IPS-11a (cell line): Measurements from ENCODE around the gene TAOK2.
"Not testable (repeated sequence)": the region's sequence is repeated elsewhere in the genome, so short reads cannot be mapped to it uniquely, and the experiment has no call there.

Experiments
- H3K4me3 ChIP-seq: one replicate; pipeline ENCODE4 v1.5.1; 2013; ENCODE audit warnings: low read depth, low read length, control low read depth

Gene TAOK2

GRCh38 chr16:30018731-30019158, 45.1 kb downstream of the TAOK2 start:
- H3K4me3 ChIP-seq = no peak overlapping the region

GRCh38 chr16:30022887-30023286, 49.2 kb downstream of the TAOK2 start, which contains the start of gene C16orf92:
TSS of gene C16orf92 (plus strand) at chr16:30023198. CDS start at chr16:30023341, 143 bp downstream.
- no peak within 1 kb of the TSS for H3K4me3 ChIP-seq

DNA sequence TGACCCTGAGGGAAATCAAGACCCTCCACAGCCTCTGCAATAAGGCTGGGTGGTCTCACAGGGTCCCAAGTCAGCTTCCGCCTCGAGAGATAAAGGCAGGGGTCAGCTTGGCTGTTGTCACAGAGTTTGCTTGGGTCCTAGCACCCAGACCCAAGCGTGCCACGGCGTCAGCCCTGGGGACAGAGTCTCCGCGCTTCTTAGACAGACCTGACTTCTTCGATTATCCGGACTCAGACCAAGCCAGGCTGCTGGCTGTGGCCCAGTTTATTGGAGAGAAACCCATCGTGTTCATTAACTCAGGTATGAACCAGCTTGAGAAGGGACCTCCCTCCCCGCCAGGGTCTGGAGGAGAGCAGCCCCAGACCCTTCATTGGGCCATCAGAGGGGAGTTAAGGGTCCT, 49.9 kb downstream of the TAOK2 start:
- no peak overlapping the region for H3K4me3 ChIP-seq

DNA sequence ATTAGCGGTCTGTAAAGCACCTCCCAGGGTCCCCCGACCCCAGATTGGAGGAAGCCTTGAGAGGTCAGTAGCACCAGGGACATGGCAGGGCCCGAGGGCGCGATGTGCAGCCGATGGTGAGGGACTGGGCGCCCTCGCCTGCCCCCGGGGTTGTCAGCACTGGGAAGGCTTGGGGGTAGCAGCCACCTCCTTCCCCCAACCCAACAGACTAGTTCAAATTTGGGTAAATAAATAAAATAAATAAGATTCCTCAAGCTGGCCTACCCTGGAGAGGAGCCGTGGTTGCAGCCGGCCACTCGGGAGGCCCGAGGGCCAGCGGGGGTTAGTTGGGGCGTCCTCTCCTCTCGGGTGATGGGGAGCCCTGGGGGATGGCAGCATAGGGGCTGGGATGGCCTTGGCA, 50.8 kb downstream of the TAOK2 start:
- H3K4me3 ChIP-seq = no peak overlapping the region

DNA sequence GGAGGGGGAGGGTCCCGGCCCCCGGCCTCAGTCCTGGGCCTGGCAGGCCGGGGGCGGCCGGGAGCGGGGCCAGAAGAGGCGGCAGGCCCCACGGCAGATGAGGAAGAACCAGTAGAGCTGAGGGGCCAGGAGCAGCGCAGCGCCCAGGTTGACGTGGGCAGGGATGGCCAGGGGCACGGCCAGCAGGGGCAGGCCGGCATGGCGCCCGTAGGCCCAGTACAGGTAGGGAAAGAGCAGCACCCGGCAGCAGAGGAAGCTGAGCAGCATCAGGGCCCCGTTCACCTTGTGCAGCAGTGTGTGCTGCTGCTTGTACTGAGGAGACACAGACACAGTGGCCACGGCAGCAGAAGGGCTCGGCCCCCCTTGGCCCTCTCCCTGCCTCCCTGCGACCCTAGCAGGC, 51.5 kb downstream of the TAOK2 start:
- H3K4me3 ChIP-seq = no peak overlapping the region

DNA sequence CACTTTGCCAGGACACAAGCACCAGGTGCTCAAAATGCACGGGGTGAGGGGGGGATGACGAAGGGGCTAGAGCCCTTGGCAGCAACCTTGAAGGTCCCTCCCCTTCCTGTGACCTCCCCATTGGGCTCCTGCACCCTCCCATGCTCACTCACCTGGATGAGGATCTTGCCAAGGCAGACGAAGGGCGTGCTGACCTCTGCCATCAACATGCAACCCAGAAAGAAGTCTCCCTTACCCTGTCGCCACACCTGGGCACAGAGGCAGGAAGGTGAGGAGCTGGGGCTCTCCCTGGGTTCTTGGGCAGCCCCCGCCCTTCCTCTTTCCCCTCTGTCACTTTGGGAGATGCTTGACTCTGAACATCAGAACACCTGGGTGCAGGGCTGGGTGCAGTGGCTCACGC, 51.9 kb downstream of the TAOK2 start:
- H3K4me3 ChIP-seq = no peak overlapping the region

DNA sequence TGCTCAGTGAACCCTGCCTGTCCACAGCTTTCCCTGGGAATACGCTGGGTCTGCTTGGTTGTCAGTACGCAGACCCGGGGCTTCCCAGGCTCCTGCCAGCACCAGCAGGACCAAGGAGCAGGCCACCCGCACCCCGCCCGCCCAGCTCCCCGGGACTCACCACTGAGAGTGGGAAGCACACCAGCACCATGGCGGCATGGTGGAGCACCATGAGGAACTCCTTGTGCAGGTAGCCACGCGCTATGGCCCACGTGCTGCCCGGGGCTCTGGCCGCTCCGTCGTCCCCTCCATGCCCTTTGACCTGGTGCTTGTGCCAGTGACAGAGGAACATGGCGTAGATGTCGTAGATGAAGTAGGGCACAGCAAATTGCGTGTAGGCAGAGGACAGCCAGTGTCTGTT, 52.8 kb downstream of the TAOK2 start:
- H3K4me3 ChIP-seq = no peak overlapping the region

GRCh38 chr16:30027588-30028437, 54.1 kb downstream of the TAOK2 start:
- no peak overlapping the region for H3K4me3 ChIP-seq

DNA sequence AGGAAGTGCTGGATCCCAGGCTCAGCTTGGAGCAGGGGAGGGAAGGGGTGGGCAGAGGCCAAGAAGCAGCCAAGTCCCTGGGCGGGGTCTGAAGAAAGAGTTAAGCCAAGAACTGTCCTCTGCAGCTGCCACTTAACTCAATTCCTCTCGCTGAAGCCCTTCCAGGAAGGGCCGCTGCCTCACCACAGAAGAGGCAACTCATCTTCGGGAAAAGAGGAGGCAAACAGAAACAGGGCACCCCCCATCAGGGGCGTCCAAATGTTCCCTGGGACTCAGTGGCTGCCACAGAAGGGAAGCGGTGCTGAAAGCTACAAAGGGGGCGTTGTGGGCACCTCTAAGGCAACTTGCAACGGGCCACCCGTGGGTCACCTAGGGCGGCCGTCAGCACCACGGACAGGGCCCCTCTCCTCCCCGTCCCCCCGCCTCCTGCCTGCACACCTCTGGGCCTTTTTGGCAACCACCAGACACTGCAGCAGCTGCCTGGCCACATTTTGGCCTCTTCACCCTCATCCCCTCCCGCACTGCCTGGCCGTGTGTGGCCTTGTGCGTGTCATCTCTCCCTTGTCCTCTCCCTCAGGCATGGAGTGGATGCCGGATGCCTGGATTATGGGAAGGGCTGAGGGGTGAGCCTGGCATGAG, 54.9 kb downstream of the TAOK2 start:
- H3K4me3 ChIP-seq = no peak overlapping the region

DNA sequence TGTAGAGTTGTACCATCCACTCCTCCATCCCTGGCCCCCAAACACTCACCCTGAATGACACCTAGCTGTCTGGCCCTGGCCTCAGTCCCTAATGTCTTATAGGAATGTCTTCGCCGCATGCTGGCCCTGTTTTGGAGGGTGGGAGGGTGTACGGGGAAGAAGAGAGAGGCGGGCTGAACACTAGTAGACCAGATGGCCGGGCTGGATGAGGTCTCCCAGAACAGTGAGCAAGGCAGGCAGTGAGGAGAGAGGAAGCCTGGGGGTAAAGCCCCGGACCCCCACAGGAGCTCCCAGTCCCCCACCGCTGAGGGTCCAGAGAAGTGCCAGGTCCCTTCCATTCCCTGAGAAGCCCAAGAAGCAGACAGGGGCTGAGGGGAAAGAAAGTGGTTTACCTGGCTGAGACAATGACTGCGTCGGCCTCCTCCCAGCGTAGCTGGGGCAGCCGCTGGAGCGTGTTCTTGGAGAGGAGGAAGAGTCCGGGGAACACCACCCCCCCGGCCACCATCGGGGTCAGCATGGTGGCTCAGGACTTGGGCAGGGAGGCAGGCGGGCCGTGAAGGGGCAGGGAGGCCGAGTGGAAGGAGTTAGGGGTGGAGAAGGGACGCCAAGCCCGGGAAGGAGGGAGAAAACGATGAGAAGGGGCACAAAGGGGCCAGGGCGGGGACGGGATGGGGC, 56.5 kb downstream of the TAOK2 start:
- peak overlapping the region; percentile 27 for H3K4me3 ChIP-seq

DNA sequence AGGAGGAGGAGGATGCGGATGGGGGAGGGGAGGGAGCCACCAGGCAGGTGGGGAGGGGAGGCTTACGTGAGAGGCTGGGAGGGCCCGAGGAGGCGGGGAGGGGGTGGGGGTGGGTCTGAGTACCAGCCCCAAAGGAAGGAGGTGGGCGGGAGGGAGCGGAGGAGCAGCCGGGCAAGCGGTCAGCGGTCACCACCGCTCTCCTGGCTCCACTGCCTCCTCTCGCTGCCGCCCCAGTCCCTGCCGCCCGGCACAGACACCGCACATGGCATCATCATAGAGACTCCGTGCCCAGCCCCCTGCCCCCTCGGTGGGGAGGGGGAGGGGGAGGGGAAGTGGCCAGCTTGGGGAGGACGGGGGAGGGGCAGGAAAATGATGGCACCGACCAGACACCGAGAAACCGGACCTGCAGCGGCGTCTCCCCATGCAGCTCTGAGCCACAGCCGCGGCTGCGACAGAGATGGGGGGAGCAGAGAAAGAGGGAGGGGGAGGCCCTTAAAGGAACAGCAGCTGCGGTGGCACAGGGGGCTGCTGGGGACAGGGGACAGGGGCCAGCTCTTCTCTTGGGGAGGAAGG, 57.3 kb downstream of the TAOK2 start, which contains the start of gene TLCD3B:
TSS of gene TLCD3B (minus strand) at position 431 of the 573 bp plus-strand sequence. CDS start 744 bp downstream, outside the sequence.
- H3K4me3 ChIP-seq = peak within 1 kb of the TSS; percentile 40

DNA sequence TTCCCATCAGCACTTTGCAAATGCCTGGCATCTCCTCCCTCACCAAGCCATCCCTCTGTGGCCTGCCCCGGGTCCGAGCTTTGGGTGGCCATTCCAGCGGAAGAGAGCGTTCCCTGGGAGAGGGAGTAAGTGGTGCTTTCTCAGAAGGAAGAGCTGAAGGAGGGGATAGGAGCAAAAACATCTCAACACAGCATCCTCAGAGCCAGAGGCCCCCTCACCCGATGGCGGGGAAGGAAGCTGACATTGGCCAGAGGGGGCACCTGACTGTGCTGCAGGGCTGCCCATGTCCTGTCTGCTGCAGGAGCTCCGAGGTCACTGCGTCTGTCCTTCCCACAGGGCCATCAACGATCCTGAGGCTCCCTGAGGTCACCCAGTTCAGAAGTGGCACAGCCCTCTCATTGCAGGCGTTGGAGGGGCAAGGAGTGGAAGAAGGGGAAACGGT, 57.8 kb downstream of the TAOK2 start:
- H3K4me3 ChIP-seq = peak overlapping the region; percentile 40

GRCh38 chr16:30032083-30032819, 58.6 kb downstream of the TAOK2 start:
- H3K4me3 ChIP-seq = no peak overlapping the region

GRCh38 chr16:30033270-30033669, 59.6 kb downstream of the TAOK2 start:
- no peak overlapping the region for H3K4me3 ChIP-seq

DNA sequence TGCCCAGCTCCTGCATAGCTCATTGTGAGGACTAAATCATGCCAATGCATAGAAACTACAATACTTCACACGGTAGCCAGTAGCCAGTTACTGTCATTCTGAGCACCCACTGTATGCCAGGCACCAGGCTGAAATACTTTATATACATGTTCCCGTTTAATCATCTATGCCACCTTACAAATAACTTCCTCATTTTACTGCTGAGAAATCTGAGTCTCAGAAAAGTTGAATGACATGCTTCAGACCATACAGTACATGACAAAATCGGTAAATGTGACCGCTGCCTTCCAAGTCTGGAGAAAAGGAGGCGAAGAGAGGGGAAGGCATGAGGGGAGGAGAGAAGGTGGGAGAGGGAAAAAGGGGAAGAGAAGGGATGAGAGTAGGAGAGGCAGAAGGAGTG, 66.6 kb downstream of the TAOK2 start:
- no peak overlapping the region for H3K4me3 ChIP-seq

DNA sequence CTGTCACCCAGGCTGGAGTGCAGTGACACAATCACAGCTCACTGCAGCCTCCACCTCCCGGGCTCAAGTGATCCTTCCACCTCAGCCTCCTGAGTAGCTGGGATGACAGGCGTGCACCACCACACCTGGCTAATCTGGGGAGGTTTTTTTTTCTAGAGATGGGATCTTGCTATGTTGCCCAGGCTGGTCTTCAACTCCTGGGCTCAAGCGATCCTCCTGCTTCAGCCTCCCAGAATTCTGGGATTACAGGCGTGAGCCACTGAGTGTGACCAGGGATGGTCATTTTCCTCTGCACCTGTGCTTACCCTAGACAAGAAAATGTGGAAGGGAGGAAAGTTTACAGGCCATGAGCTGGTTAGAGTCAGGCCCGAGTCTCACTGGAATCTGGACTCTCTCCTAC, 67.0 kb downstream of the TAOK2 start:
- H3K4me3 ChIP-seq = not testable (repeated sequence)

DNA sequence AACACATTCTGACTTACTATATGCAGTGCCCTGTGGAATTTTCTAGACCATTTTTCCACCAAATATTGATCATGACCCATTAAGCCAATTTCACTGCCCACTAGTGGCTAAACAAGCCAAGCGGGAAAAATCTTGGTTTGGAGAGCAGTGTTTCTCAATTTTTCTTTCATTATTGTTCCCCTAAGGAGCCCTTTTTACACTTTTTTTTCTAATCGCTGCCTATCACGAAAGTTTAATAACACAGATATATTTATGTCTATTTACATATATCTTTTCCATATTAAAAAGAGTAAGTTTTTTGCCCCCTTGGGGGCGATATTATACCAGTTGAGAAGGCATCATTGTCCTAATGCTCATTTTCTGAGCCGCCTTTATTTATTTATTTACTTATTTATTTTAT, 68.2 kb downstream of the TAOK2 start:
- no peak overlapping the region for H3K4me3 ChIP-seq
